Mesothelial cell of epicardium (in vitro differentiated cells): ENCODE data around the gene SNORC. TPM values are rescaled to one million over a fixed set of nuclear protein-coding genes. Genes with fewer than 3 reads are reported as not detected.
A peak's percentile ranks its signal among the peaks of the same experiment; 100 is the strongest.

Source experiments
- DNase-seq, 2 experiments: peaks; one replicate each; pipeline ENCODE4 v3.0.0; 2021; ENCODE audit warnings: low spot score in 2 of 2; ENCODE audit not compliant: unreplicated experiment in 2 of 2
- H3K27ac Mint-ChIP-seq: 2 replicates; pipeline ENCODE4 v1.8.0; 2021; ENCODE audit warnings: mixed read lengths
- H3K27me3 Mint-ChIP-seq: 2 replicates; pipeline ENCODE4 v1.8.0; 2021; ENCODE audit warnings: low read depth, mixed read lengths
- H3K36me3 Mint-ChIP-seq: 2 replicates; pipeline ENCODE4 v1.8.0; 2021; ENCODE audit warnings: mixed read lengths
- H3K4me1 Mint-ChIP-seq: 2 replicates; pipeline ENCODE4 v1.8.0; 2021; ENCODE audit warnings: mixed read lengths
- H3K4me3 Mint-ChIP-seq: 2 replicates; pipeline ENCODE4 v1.8.0; 2021; ENCODE audit warnings: mild to moderate bottlenecking, moderate library complexity, mixed read lengths
- H3K9me3 Mint-ChIP-seq: 2 replicates; pipeline ENCODE4 v1.8.0; 2021; ENCODE audit warnings: mixed read lengths
- total RNA-seq: library from RNA; stranded (reverse); gene quantifications from 3 replicates; pipeline ENCODE4 v1.2.1, GENCODE V29; 2021
- TF ChIP-seq, protein P1 (sequence below): fragments of 200-600 bp; sonication (generic); IDR thresholded peaks from one replicate; pipeline ENCODE4 v1.5.0; 2021; ENCODE audit warnings: antibody characterized with exemption; ENCODE audit not compliant: unreplicated experiment

Gene SNORC
- 3.4 to 6.0 TPM (median 4.1 TPM) in 3 replicates for total RNA-seq

DNA sequence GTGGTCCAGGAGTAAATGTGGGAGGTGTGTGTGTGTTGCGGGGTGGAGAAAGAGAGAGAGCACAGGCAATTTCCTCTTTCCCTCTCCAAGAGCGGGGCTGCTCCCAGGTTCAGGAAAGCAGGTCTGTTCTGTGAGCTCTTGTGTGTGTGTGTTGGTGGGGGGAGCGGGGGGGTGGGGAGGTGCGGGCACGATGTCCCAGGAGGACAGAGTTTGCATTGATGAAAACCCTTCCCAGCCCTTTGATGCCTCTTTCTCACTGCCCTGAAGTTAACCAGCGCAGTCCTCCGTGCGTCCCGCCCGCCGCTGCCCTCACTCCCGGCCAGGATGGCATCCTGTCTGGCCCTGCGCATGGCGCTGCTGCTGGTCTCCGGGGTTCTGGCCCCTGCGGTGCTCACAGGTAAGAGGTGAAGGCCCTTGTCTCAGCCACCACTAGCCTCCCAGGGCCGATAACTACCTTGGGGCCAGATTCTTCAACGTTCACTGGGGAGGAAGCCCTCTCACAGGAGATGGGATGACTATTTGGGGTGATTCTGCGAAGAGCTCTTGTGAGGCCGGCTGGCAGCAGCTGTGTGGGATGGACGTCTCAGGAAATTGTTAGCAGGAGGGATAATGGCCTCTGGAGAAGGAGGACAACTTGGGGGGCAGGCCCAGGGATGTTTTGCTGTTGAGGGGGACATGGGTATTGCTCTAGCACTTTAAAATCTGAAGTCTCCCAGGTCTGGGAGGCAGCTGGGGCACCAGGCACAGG, at the start of gene SNORC:
SNORC (plus strand) TSS at position 247 of the 748 bp plus-strand sequence; CDS start at position 325, 78 bp downstream.
- Mint-ChIP-seq H3K27ac (no peak within 1 kb of the TSS), H3K9me3 (no peaks in the 10 kb centered on the region), H3K36me3 (no peaks in the 10 kb centered on the region), H3K4me3 (no peak within 1 kb of the TSS), H3K27me3 (peaks cover 6% of the 10 kb centered on the region), H3K4me1 (no peaks in the 10 kb centered on the region)
- TF ChIP-seq, protein P1, sequence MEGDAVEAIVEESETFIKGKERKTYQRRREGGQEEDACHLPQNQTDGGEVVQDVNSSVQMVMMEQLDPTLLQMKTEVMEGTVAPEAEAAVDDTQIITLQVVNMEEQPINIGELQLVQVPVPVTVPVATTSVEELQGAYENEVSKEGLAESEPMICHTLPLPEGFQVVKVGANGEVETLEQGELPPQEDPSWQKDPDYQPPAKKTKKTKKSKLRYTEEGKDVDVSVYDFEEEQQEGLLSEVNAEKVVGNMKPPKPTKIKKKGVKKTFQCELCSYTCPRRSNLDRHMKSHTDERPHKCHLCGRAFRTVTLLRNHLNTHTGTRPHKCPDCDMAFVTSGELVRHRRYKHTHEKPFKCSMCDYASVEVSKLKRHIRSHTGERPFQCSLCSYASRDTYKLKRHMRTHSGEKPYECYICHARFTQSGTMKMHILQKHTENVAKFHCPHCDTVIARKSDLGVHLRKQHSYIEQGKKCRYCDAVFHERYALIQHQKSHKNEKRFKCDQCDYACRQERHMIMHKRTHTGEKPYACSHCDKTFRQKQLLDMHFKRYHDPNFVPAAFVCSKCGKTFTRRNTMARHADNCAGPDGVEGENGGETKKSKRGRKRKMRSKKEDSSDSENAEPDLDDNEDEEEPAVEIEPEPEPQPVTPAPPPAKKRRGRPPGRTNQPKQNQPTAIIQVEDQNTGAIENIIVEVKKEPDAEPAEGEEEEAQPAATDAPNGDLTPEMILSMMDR: no peak
- no peak for DNase-seq

DNA sequence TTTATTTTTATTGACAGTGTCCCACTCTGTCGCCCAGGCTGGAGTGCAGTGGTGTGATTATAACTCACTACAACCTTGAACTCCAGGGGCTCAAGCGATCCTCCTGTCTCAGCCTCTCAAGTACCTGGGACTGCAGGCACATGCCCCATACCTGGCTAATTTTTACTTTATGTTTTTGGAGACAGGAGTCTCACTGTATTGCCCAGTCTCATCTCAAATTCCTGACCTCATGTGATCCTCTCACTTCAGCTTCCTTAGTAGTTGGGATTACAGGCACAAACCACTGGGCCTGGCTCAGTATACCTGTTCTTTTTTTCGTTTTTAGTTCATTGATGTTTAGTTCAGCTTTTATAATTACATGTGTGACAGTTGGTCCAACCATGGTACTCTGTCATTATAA, 40.1 kb upstream of the SNORC start:
- H3K27me3 Mint-ChIP-seq: no peaks in the 10 kb centered on the region
- DNase-seq: no peak
- H3K27ac Mint-ChIP-seq: peak overlapping the region; percentile 66
- no peaks in the 10 kb centered on the region for H3K4me1 Mint-ChIP-seq
- H3K4me3 Mint-ChIP-seq: no peak overlapping the region
- TF ChIP-seq, protein P1: no peak
- H3K36me3 Mint-ChIP-seq: peaks cover 44% of the 10 kb centered on the region
- peaks cover 4% of the 10 kb centered on the region for H3K9me3 Mint-ChIP-seq

DNA sequence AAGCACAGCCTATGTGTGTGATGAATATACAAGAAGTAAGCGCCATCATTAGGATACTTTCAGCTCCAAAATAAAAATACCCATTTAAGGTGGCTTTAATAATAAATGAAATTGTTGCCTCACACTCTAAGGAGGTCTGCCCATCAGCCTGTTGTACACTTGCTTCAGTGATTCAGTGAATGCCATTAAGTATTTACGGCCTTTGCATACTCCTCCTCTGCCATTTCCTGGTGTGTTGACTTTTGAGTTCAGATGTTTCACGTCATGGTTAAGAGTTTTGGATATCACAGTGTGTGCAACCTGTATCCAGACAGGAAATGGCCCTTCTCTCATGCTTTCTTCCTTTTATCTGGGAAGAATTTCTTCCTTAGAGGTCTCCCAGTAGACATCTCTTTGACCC, 38.6 kb upstream of the SNORC start:
- Mint-ChIP-seq H3K4me3 (no peak overlapping the region), H3K27me3 (no peaks in the 10 kb centered on the region), H3K9me3 (no peaks in the 10 kb centered on the region), H3K36me3 (peaks cover 38% of the 10 kb centered on the region), H3K27ac (no peak overlapping the region), H3K4me1 (no peaks in the 10 kb centered on the region)
- DNase-seq: no peak
- TF ChIP-seq, protein P1: no peak

GRCh38 chr2:232833830-232834229, 36.2 kb upstream of the SNORC start:
- Mint-ChIP-seq H3K4me3 (no peak overlapping the region), H3K36me3 (peaks cover 37% of the 10 kb centered on the region), H3K27me3 (no peaks in the 10 kb centered on the region), H3K4me1 (peaks cover 6% of the 10 kb centered on the region), H3K27ac (no peak overlapping the region), H3K9me3 (no peaks in the 10 kb centered on the region)
- TF ChIP-seq, protein P1: no peak
- no peak for DNase-seq

DNA sequence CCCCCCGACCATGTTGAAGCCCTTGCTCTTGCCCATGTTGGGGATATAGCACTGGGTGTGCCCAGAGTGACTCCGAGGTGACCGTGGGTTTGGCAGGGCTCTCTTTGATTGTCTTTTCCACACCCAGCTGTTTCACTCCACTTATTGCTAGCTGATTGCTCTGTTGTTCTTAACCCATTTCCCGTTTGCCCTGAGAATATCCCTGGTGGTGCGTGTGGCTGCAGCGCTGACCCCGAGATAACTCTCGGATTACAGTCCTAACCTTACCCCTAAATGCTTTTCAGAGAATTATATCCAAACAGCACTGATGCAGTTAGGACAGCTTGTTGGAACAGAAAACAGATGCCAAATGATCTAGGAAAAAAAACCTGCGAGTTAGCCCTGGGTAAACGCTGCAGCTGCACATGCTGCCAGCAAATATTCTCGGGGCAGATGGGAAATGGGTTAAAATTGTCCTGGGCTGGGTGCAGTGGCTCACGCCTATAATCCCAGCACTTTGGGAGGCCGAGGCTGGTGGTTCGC, 34.3 kb upstream of the SNORC start:
- no peak overlapping the region for H3K27ac Mint-ChIP-seq
- TF ChIP-seq, protein P1: no peak

More for the DNA sequence above, 34.3 kb upstream of the SNORC start:
- Mint-ChIP-seq H3K27me3 (no peaks in the 10 kb centered on the region), H3K4me3 (no peak overlapping the region), H3K4me1 (peaks cover 9% of the 10 kb centered on the region), H3K9me3 (no peaks in the 10 kb centered on the region), H3K36me3 (peaks cover 45% of the 10 kb centered on the region)
- no peak for DNase-seq
